H9 (cell line): Measurements from ENCODE around the gene CHCT1. TPM values are rescaled to one million over a fixed set of nuclear protein-coding genes. Genes with fewer than 3 reads are reported as not detected.

Source experiments
- DNase-seq: peaks from one replicate; pipeline ENCODE4 v3.0.0-alpha.2; 2017
- H2AFZ ChIP-seq: one replicate; pipeline ENCODE4 v1.6.1; 2013; ENCODE audit warnings: mild to moderate bottlenecking, low read length, control low read depth, moderate library complexity
- H2AK5ac ChIP-seq: 2 replicates; pipeline ENCODE4 v1.6.1; 2013; ENCODE audit warnings: low read length, control low read depth, mixed read lengths; ENCODE audit not compliant: insufficient read length
- H2BK120ac ChIP-seq: one replicate; pipeline ENCODE4 v1.6.1; 2013; ENCODE audit warnings: low read depth, mild to moderate bottlenecking, low read length, control low read depth, inconsistent platforms; ENCODE audit not compliant: poor library complexity, severe bottlenecking
- H2BK12ac ChIP-seq: 2 replicates; pipeline ENCODE4 v1.6.1; 2013; ENCODE audit warnings: low read length, control low read depth, mixed read lengths, low read depth; ENCODE audit not compliant: insufficient read length
- H2BK15ac ChIP-seq: 2 replicates; pipeline ENCODE4 v1.6.1; 2013; ENCODE audit warnings: low read depth, low read length, control low read depth
- H2BK20ac ChIP-seq: one replicate; pipeline ENCODE4 v1.6.1; 2013; ENCODE audit warnings: low read depth, mild to moderate bottlenecking, low read length, control low read depth, inconsistent platforms; ENCODE audit not compliant: poor library complexity, severe bottlenecking
- H2BK5ac ChIP-seq: 2 replicates; pipeline ENCODE4 v1.6.1; 2013; ENCODE audit warnings: low read length, control low read depth, mixed read lengths; ENCODE audit not compliant: insufficient read length
- H3K14ac ChIP-seq: 2 replicates; pipeline ENCODE4 v1.6.1; 2013; ENCODE audit warnings: low read length, control low read depth; ENCODE audit not compliant: insufficient read depth
- H3K18ac ChIP-seq: 2 replicates; pipeline ENCODE4 v1.6.1; 2013; ENCODE audit warnings: low read depth, mild to moderate bottlenecking, mixed read lengths, low read length, control low read depth; ENCODE audit not compliant: insufficient read length
- H3K23ac ChIP-seq: 2 replicates; pipeline ENCODE4 v1.6.1; 2013; ENCODE audit warnings: low read length, control low read depth, mixed read lengths, low read depth; ENCODE audit not compliant: insufficient read length
- H3K23me2 ChIP-seq: 2 replicates; pipeline ENCODE4 v1.6.1; 2013; ENCODE audit warnings: low read depth, mild to moderate bottlenecking, mixed read lengths, low read length, control low read depth; ENCODE audit not compliant: insufficient read length, poor library complexity, severe bottlenecking
- H3K27ac ChIP-seq: 2 replicates; pipeline ENCODE4 v1.5.1; 2013; ENCODE audit warnings: low read length, control low read depth, mixed read lengths, low read depth; ENCODE audit not compliant: insufficient read length
- H3K27me3 ChIP-seq: 2 replicates; pipeline ENCODE4 v1.6.1; 2013; ENCODE audit warnings: low read length, control low read depth, inconsistent platforms; ENCODE audit not compliant: insufficient read depth
- H3K4ac ChIP-seq: 2 replicates; pipeline ENCODE4 v1.6.1; 2013; ENCODE audit warnings: low read depth, mild to moderate bottlenecking, control low read depth, inconsistent platforms, low read length, moderate library complexity
- H3K4me1 ChIP-seq: 2 replicates; pipeline ENCODE4 v1.6.1; 2013; ENCODE audit warnings: low read length, control low read depth, inconsistent platforms; ENCODE audit not compliant: insufficient read depth
- H3K4me2 ChIP-seq: 2 replicates; pipeline ENCODE4 v1.6.1; 2013; ENCODE audit warnings: low read length, control low read depth, mixed read lengths; ENCODE audit not compliant: insufficient read length, insufficient read depth
- H3K56ac ChIP-seq: 2 replicates; pipeline ENCODE4 v1.6.1; 2013; ENCODE audit warnings: low read depth, mild to moderate bottlenecking, mixed read lengths, low read length, control low read depth; ENCODE audit not compliant: insufficient read length
- H3K79me1 ChIP-seq: 2 replicates; pipeline ENCODE4 v1.6.1; 2013; ENCODE audit warnings: low read depth, mild to moderate bottlenecking, moderate library complexity, low read length, control low read depth, inconsistent platforms; ENCODE audit not compliant: insufficient read depth, poor library complexity, severe bottlenecking
- H3K79me2 ChIP-seq: 2 replicates; pipeline ENCODE4 v1.6.1; 2013; ENCODE audit warnings: low read length, control low read depth, inconsistent platforms; ENCODE audit not compliant: insufficient read depth
- H3K9ac ChIP-seq: 2 replicates; pipeline ENCODE4 v1.6.1; 2013; ENCODE audit warnings: low read length, control low read depth, mixed read lengths; ENCODE audit not compliant: insufficient read length; ENCODE audit errors: extremely low read depth
- H3K9me3 ChIP-seq: one replicate; pipeline ENCODE4 v1.6.1; 2013; ENCODE audit warnings: low read depth, low read length, inconsistent platforms; ENCODE audit not compliant: control insufficient read depth
- H3T11ph ChIP-seq: one replicate; pipeline ENCODE4 v1.6.1; 2013; ENCODE audit warnings: mild to moderate bottlenecking, low read length, control low read depth, inconsistent platforms
- H4K20me1 ChIP-seq: one replicate; pipeline ENCODE4 v1.6.1; 2013; ENCODE audit not compliant: control insufficient read depth, insufficient read length, insufficient read depth
- H4K5ac ChIP-seq: 2 replicates; pipeline ENCODE4 v1.6.1; 2013; ENCODE audit warnings: low read depth, mild to moderate bottlenecking, mixed read lengths, low read length, control low read depth; ENCODE audit not compliant: insufficient read length
- H4K8ac ChIP-seq: replicated peaks from 2 replicates; pipeline ENCODE4 v1.6.1; 2013; ENCODE audit warnings: low read length, control low read depth, mixed read lengths, low read depth; ENCODE audit not compliant: insufficient read length
- H4K91ac ChIP-seq: 2 replicates; pipeline ENCODE4 v1.6.1; 2013; ENCODE audit warnings: low read depth, mild to moderate bottlenecking, moderate library complexity, mixed read lengths, low read length, control low read depth; ENCODE audit not compliant: insufficient read length
- H3K27ac Mint-ChIP-seq, 3 experiments: 2 replicates in 2 of 3; 3 replicates in 1 of 3; pipeline ENCODE4 v1.8.0; 2020 to 2021; ENCODE audit warnings: mixed read lengths in 3 of 3, mild to moderate bottlenecking in 1 of 3, moderate library complexity in 1 of 3
- H3K27me3 Mint-ChIP-seq: 2 replicates; pipeline ENCODE4 v1.8.0; 2021; ENCODE audit warnings: low read depth, mild to moderate bottlenecking, moderate library complexity, mixed read lengths
- H3K36me3 Mint-ChIP-seq, 3 experiments: 2 replicates in 2 of 3; 3 replicates in 1 of 3; pipeline ENCODE4 v1.8.0; 2020 to 2021; ENCODE audit warnings: low read depth in 3 of 3, mixed read lengths in 3 of 3; ENCODE audit not compliant: insufficient read depth in 1 of 3
- H3K4me1 Mint-ChIP-seq, 2 experiments: 2 replicates each; pipeline ENCODE4 v1.8.0; 2020; ENCODE audit warnings: mixed read lengths in 2 of 2
- H3K4me3 Mint-ChIP-seq, 2 experiments: 2 replicates in 1 of 2; 3 replicates in 1 of 2; pipeline ENCODE4 v1.8.0; 2020 to 2021; ENCODE audit warnings: mild to moderate bottlenecking in 2 of 2, mixed read lengths in 2 of 2, moderate library complexity in 1 of 2
- H3K9me3 Mint-ChIP-seq, 2 experiments: 2 replicates in 1 of 2; 3 replicates in 1 of 2; pipeline ENCODE4 v1.8.0; 2020; ENCODE audit warnings: mild to moderate bottlenecking in 2 of 2, mixed read lengths in 2 of 2, moderate library complexity in 1 of 2
- WGBS: extraction: QIAGEN DNeasy Blood & Tissue Kit; methylation state at CpG from one replicate; pipeline ENCODE4 v1.1.7; 2013; ENCODE audit warnings: missing lambda C conversion rate, low lambda C conversion rate, mixed read lengths; ENCODE audit not compliant: insufficient read length; ENCODE audit errors: extremely low coverage; 5-methylcytosine and 5-hydroxymethylcytosine counted together
- total RNA-seq: library from RNA; stranded (reverse); gene quantifications from 2 replicates; pipeline ENCODE4 v1.2.1, GENCODE V29; 2021
- TF ChIP-seq, protein P1 (sequence below): fragments of 200-600 bp; sonication (generic); conservative IDR thresholded peaks from 3 replicates; pipeline ENCODE4 v1.8.0; 2021; ENCODE audit warnings: antibody characterized with exemption, mild to moderate bottlenecking

Gene CHCT1
- total RNA-seq, 1 experiment from 2014 or later, result not detected

DNA sequence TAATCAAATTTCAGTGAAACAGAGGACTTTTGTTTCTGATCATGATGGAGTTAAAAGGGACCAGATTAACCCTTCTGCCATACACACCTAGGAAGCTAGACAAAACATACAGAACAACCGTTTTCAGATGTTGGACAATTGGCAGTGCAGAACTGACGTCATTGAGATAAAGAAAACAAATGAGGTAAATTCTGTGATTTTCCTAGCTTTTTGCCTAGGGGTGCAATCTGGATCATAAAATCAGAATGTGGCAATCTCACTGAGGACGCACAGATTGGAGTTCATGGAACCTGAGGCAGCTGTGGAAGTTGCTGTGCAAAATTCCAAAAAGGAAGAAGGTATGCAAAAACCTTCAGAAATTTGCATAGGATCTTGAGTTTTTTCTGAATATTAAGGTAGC, 15.4 kb upstream of the CHCT1 start:
- Mint-ChIP-seq H3K9me3 (peaks cover 8 to 18% of the 10 kb centered on the region in 2 experiments; a peak in 4 of 5 replicates), H3K36me3 (peaks cover 0 to 5% (median 0%) of the 10 kb centered on the region in 3 experiments; a peak in 1 of 7 replicates), H3K27ac (no peak overlapping the region), H3K4me3 (no peak overlapping the region), H3K27me3 (no peaks in the 10 kb centered on the region), H3K4me1 (peaks cover 4 to 8% of the 10 kb centered on the region in 2 experiments; a peak in 3 of 4 replicates)
- no peaks in the 10 kb centered on the region for H3K23me2 ChIP-seq
- H4K20me1 ChIP-seq, result no peaks in the 10 kb centered on the region
- H2BK15ac ChIP-seq, result no peak overlapping the region
- no peak overlapping the region for H2BK12ac ChIP-seq
- H3K4me1 ChIP-seq, result no peaks in the 10 kb centered on the region
- H3K4ac ChIP-seq, result no peak overlapping the region
- H3K18ac ChIP-seq, result no peak overlapping the region
- H2BK20ac ChIP-seq, result no peak overlapping the region
- TF ChIP-seq, protein P1, sequence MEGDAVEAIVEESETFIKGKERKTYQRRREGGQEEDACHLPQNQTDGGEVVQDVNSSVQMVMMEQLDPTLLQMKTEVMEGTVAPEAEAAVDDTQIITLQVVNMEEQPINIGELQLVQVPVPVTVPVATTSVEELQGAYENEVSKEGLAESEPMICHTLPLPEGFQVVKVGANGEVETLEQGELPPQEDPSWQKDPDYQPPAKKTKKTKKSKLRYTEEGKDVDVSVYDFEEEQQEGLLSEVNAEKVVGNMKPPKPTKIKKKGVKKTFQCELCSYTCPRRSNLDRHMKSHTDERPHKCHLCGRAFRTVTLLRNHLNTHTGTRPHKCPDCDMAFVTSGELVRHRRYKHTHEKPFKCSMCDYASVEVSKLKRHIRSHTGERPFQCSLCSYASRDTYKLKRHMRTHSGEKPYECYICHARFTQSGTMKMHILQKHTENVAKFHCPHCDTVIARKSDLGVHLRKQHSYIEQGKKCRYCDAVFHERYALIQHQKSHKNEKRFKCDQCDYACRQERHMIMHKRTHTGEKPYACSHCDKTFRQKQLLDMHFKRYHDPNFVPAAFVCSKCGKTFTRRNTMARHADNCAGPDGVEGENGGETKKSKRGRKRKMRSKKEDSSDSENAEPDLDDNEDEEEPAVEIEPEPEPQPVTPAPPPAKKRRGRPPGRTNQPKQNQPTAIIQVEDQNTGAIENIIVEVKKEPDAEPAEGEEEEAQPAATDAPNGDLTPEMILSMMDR, result no peak
- no peak overlapping the region for H4K8ac ChIP-seq
- no CpG with 5 or more reads among the region's 3 CpGs for WGBS
- H3K9ac ChIP-seq, result no peak overlapping the region
- no peaks in the 10 kb centered on the region for H3K27me3 ChIP-seq
- H2AK5ac ChIP-seq, result no peak overlapping the region
- no peak overlapping the region for H3K27ac ChIP-seq
- no peak overlapping the region for H4K5ac ChIP-seq
- H3K79me1 ChIP-seq, result no peaks in the 10 kb centered on the region
- H4K91ac ChIP-seq, result no peak overlapping the region
- H3K23ac ChIP-seq, result no peak overlapping the region
- H2BK5ac ChIP-seq, result no peak overlapping the region
- no peaks in the 10 kb centered on the region for H3K9me3 ChIP-seq
- H3K14ac ChIP-seq, result no peak overlapping the region
- H3K79me2 ChIP-seq, result no peaks in the 10 kb centered on the region
- H3K4me2 ChIP-seq, result no peak overlapping the region
- DNase-seq, result no peak
- H3T11ph ChIP-seq, result no peak overlapping the region
- H2BK120ac ChIP-seq, result no peak overlapping the region
- no peak overlapping the region for H3K56ac ChIP-seq
- no peak overlapping the region for H2AFZ ChIP-seq
